ENCODE data around the gene LPP. TPM values are rescaled to one million over a fixed set of nuclear protein-coding genes. Genes with fewer than 3 reads are reported as not detected.

LPP gene
- total RNA-seq, 4 donors from 2014 or later, result 109 to 170 (median 132) TPM

DNA sequence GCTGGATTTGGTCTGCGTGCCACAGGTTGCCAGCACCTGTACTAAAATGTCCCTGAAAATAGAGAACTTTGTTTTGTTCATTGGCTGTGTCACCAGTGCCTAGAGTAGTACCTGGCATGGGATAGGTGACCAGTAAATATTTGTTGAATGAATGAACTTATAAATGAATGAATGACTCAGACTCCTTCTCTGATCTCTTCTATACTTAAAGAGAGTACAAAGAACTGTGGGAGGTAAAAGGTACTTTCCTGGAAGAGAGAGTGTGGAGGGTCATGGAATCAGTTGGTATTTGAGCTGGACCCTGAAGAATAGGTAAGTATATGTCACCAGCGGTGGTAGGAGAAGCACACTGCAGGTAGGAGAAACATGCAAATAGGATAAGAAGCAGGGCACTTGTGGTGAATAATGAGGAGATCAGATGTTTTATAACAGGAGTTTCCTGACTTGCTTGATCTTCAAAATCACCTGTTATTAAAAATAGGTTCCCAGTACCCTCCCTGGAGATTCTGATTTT is 149.4 kb downstream of the LPP start:
- no peak overlapping the region for H3K4me3 ChIP-seq
- TF ChIP-seq, protein P1, sequence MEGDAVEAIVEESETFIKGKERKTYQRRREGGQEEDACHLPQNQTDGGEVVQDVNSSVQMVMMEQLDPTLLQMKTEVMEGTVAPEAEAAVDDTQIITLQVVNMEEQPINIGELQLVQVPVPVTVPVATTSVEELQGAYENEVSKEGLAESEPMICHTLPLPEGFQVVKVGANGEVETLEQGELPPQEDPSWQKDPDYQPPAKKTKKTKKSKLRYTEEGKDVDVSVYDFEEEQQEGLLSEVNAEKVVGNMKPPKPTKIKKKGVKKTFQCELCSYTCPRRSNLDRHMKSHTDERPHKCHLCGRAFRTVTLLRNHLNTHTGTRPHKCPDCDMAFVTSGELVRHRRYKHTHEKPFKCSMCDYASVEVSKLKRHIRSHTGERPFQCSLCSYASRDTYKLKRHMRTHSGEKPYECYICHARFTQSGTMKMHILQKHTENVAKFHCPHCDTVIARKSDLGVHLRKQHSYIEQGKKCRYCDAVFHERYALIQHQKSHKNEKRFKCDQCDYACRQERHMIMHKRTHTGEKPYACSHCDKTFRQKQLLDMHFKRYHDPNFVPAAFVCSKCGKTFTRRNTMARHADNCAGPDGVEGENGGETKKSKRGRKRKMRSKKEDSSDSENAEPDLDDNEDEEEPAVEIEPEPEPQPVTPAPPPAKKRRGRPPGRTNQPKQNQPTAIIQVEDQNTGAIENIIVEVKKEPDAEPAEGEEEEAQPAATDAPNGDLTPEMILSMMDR (IDR thresholded peaks at IDR 0.05), result no peak
- no peak for TF ChIP-seq POLR2A (IDR thresholded peaks at IDR 0.05)
- H3K27me3 ChIP-seq, result no peaks in the 10 kb centered on the region
- H3K9me3 ChIP-seq, result no peaks in the 10 kb centered on the region
- no peak overlapping the region for H3K27ac ChIP-seq
- no peaks in the 10 kb centered on the region for H3K36me3 ChIP-seq
- peaks cover 0 to 14% (median 0%) of the 10 kb centered on the region in 4 donors for H3K4me1 ChIP-seq
- no peak for DNase-seq

DNA sequence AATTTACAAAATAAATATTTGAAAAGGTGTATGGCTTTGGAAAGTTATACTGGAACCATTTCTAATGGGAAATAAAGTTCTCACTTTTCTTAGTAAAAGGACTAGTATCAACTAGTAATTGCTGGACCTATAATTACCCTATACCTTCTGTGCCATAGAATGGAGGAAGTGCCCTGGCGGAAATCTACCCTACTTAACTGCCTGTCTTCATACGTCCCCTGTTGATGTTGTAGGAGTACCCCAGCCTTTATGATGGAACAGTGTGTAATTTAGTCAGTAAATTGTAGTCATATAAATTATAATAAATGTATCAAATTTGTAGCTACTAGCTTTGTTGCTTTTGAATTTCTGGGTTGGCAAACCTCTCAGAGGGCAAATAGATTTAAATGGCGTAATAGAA is 149.9 kb downstream of the LPP start:
- Histone ChIP-seq H3K4me3 (no peak overlapping the region), H3K4me1 (peaks cover 0 to 9% (median 0%) of the 10 kb centered on the region in 4 donors), H3K9me3 (no peaks in the 10 kb centered on the region), H3K36me3 (no peaks in the 10 kb centered on the region), H3K27me3 (no peaks in the 10 kb centered on the region), H3K27ac (no peak overlapping the region)
- DNase-seq, result no peak
- TF ChIP-seq POLR2A (IDR thresholded peaks at IDR 0.05), result no peak
- TF ChIP-seq, protein P1 (IDR thresholded peaks at IDR 0.05), result no peak

DNA sequence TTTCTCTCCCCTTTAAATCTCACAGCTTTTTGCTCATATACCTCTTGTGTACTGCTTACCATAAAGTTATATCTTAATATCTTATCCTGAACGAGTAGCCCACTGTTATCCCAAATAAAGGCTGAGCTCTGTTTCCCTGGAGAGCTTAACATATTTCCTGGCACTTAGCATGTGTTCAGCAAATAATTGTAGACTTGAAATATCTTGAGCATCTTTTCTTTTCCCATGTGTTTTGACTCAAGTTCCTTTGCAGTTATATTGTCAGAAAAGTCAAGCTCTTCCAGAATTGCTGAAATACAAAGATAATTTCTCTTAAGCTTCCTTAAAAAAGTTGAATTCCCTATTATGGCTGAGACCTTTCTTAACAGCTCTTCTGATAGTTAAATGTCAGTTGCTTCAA is 150.5 kb downstream of the LPP start:
- TF ChIP-seq, protein P1 (IDR thresholded peaks at IDR 0.05), result no peak
- no peak for TF ChIP-seq POLR2A (IDR thresholded peaks at IDR 0.05)
- DNase-seq, result no peak
- H3K36me3 ChIP-seq, result no peaks in the 10 kb centered on the region
- no peak overlapping the region for H3K27ac ChIP-seq
- H3K27me3 ChIP-seq, result no peaks in the 10 kb centered on the region
- peaks cover 0 to 3% (median 0%) of the 10 kb centered on the region in 4 donors for H3K4me1 ChIP-seq
- no peak overlapping the region for H3K4me3 ChIP-seq
- no peaks in the 10 kb centered on the region for H3K9me3 ChIP-seq

DNA sequence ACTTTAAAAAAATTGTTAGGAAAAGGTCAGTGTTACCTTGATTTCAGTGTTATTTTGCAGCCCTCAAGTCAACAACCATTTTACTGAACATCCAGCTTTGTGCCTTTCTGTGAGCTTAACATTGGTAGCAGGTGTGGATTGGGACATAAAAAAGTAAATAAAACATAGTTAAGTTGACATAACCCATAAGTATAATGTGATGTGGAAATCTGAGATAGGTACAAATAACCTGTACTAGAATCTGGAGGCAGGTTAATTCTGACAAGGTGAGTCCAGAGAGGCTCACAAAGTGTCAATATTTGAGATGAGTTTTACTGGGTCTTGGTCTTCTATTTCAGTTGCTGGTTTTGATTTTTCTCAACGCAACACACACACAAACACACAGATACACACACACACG is 151.3 kb downstream of the LPP start:
- no peak overlapping the region for H3K27ac ChIP-seq

DNA sequence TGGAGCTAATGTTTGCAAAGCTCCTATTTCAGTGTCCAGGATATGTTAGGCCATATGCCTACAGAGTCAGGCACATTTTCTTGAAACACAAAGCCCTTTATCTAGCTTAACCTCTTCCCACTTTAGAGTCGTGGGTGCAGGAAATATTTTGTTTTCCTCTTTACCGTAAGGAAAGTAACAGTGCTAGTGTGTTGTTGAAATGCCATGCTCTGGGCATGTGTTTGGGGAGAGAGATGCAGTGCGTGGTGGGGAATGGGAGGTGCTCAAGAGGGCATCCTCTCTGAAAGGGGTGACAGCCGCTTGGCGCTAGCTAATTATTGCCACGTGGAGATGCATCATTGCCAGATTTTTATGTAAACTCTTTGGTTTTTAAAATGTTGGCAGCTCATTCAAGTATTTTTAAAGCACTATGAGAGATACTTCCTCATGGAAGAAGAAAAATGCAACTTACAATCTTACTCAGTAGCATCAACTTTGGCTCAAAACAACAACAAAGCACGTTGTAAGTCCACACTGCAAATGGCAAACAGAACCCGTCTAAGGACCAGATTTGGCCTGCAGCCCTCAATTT is 152.6 kb downstream of the LPP start:
- Histone ChIP-seq H3K4me3 (no peak overlapping the region), H3K4me1 (no peaks in the 10 kb centered on the region), H3K27me3 (no peaks in the 10 kb centered on the region), H3K27ac (no peak overlapping the region), H3K36me3 (no peaks in the 10 kb centered on the region), H3K9me3 (no peaks in the 10 kb centered on the region)
- no peak for DNase-seq
- no peak for TF ChIP-seq POLR2A (IDR thresholded peaks at IDR 0.05)
- TF ChIP-seq, protein P1 (IDR thresholded peaks at IDR 0.05), result no peak

More for the DNA sequence above, 151.3 kb downstream of the LPP start:
- no peak for TF ChIP-seq POLR2A (IDR thresholded peaks at IDR 0.05)
- TF ChIP-seq, protein P1 (IDR thresholded peaks at IDR 0.05), result no peak
- H3K36me3 ChIP-seq, result no peaks in the 10 kb centered on the region
- no peak for DNase-seq
- H3K9me3 ChIP-seq, result no peaks in the 10 kb centered on the region
- no peaks in the 10 kb centered on the region for H3K4me1 ChIP-seq
- no peaks in the 10 kb centered on the region for H3K27me3 ChIP-seq
- no peak overlapping the region for H3K4me3 ChIP-seq

All from Peyer's patch (tissue), 4 donors.